Measurements from ENCODE around the gene SEMA3F. TPM values are rescaled to one million over a fixed set of nuclear protein-coding genes. Genes with fewer than 3 reads are reported as not detected.
A peak's percentile ranks its signal among the peaks of the same experiment; 100 is the strongest.

The SEMA3F gene
- total RNA-seq: 1.1 TPM

GRCh38 chr3:50154840-50155490, at the start of gene SEMA3F:
Gene SEMA3F, plus strand, starts transcription at chr3:50155324. Its CDS starts 4,299 bp downstream, at chr3:50159623.
- DNase-seq (ENCODE audit: low read depth in 2 of 3, low spot score in 2 of 3): peak; percentile 53 to 74 (median 73)

DNA sequence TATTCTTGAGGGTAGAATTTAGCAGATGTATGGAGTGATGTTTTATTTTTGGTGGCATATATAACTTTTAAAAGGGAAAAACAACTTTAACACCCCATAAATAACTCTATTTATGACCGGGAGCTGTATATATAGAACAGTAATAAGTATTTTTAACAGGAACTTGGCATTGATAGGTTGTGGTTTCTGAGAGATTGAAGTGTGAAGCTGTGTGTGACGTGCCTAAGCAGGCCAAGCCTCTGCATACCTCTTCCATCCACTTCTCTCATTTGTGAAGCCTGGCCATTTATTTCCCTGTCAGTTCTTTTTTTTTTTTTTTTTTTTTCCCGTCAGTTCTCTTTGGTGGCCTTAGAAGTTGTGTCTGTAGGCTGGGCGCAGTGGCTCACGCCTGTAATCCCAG, 43.4 kb upstream of the SEMA3F start:
- DNase-seq (ENCODE audit: low read depth in 2 of 3, low spot score in 2 of 3): no peak

- DNase-seq (ENCODE audit: low read depth in 2 of 3, low spot score in 2 of 3): no peak
These were observed 42.7 kb upstream of the SEMA3F start for GRCh38 chr3:50112462-50112861.

DNA sequence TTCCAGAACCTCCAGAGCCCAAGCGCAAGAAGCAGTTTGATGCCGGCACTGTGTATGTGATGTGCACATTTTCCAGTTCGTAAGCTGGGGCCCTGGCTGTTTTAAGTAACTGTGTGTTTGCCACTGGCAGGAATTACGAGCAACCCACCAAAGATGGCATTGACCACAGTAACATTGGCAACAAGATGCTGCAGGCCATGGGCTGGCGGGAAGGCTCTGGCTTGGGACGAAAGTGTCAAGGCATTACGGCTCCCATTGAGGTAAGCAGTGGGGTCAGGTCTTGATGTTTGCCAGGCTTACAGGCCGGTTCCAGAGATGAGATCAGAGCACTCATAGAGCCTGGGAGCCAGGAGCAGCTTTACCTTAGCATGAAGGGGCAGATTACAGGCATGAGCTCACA, 38.0 kb upstream of the SEMA3F start:
- no peak for DNase-seq (ENCODE audit: low read depth in 2 of 3, low spot score in 2 of 3)

- no peak for DNase-seq (ENCODE audit: low read depth in 2 of 3, low spot score in 2 of 3)
These were observed 36.9 kb upstream of the SEMA3F start for GRCh38 chr3:50118237-50118636.

- no peak for DNase-seq (ENCODE audit: low read depth in 2 of 3, low spot score in 2 of 3)
These were observed 35.3 kb upstream of the SEMA3F start for GRCh38 chr3:50119786-50120185.

DNA sequence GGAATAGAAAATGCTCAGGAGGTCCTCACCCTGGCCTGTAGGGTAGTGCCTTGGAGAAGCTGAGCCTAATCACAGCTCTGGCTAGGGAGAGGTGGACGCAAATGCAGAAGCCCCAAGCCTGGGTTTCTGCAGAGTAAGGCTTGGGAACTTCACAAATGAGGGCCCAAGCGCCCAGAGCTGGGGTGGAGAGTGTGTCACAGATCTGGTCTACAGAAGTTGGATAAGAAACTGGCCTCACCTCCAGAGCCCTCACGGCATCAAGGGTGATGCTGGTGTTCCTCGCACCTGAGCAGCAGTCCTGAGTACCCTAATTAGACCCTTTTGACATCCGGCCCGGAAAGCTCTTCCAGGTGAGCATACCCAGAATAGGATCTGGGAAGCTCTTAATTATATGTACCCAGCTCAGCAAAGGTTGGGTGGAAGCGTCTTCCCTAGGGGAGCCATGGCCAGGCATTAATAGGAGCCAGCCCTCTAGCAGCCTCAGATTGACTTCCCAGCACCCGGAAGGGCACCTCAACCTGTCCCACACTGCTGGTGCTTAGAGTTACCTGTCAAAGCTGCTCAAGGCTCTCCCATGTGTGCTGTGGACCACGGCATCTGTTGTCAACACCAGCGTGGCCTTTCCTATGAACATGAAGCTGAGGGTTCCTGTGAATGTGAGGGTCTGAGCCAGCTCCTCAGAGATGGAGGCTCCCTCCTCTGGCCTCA, 34.6 kb upstream of the SEMA3F start:
- no peak for DNase-seq (ENCODE audit: low read depth in 2 of 3, low spot score in 2 of 3)

- DNase-seq (ENCODE audit: low read depth in 2 of 3, low spot score in 2 of 3): peak; percentile 59 to 80 (median 78)
These were observed 33.8 kb upstream of the SEMA3F start for GRCh38 chr3:50121072-50122032.

- no peak for DNase-seq (ENCODE audit: low read depth in 2 of 3, low spot score in 2 of 3)
These were observed 33.1 kb upstream of the SEMA3F start for GRCh38 chr3:50122071-50122470.

DNA sequence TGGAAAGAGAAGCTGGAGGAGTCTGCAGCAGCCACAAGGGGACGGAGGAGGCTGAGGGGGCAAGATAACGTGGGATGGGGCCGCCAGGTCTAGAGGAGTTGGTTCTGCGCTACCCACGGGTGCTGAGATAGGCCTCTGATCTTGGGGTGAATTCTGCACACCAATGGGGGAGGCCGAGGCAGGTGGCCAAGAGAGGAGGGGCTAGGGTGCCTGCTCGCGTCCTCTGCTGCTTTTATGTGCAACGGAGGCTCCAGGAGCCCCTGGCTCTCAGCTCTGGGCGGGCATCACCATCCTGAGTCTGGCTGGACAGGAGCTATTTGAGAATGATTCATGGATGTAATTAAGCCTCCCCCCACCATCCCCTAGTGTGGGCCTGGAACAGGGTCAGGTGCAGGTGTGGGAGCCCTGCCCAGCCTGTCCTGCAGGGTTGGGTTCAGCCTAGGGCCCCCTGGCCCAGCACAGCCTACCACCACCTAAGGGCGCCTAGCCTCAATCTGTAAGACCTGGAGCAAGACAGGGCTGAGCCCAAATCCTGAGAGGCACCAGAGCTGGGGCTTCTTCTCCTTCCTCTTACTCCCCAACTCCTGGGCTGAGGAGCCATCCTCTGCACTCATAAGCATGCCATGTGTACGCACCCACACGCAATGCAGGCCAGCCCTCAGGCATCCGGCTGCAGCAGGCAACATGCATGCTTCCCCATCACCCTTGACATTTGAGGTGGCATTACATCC, 32.3 kb upstream of the SEMA3F start:
- DNase-seq (ENCODE audit: low read depth in 2 of 3, low spot score in 2 of 3): no peak

DNA sequence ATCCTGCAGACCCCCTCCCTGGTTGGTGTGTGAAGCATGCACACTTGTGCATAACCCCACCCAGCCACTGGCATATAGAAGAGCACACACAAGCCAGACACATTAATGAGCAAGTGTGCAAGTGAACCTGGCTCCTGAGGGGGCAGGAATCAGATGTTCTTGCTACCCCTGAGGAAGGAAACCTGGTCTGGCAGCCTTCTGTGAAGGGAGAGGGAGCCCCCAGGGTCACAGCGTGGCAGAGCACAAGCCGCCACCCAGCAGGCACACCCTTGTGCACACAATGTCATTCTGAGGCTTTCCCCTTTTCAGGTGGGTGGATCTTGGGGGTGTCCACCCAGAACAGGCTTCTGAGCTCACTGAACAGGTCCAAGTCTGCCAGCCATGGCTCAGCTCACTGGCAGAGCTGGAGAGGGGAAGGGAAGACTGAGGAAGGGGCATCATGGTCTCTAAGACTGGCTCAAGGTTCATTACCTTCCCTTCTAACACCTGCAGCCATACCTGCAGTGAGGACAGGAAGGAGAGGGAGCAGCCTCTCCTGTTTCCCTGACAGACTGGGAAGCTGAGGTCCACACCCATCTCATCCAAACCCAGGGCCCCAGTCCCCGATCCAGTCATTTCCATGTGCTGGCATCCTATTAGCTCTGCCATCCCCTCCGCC, 31.6 kb upstream of the SEMA3F start:
- DNase-seq (ENCODE audit: low read depth in 2 of 3, low spot score in 2 of 3): peak in 1 of 3 donors; percentile 34

- DNase-seq (ENCODE audit: low read depth in 2 of 3, low spot score in 2 of 3): no peak
These were observed 30.9 kb upstream of the SEMA3F start for GRCh38 chr3:50124052-50124799.

DNA sequence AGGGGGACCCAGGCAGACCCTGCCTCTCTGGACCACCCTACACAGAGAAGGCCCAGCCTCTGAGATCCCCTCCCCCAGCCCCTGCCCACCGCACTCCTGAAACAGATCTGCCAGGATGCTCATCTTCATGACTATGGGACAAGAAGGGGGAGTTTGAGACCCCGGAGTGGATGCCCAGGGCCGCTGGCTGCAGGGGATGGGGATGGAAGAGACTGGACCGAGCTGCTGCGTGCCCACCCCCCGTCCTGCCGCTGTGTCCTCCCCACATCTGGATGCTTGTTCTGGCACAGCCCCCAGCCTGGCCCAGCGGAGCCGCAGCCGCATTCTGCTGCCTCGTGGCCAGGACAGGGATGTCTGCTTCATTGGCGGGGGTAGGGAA, 30.3 kb upstream of the SEMA3F start:
- no peak for DNase-seq (ENCODE audit: low read depth in 2 of 3, low spot score in 2 of 3)

- no peak for DNase-seq (ENCODE audit: low read depth in 2 of 3, low spot score in 2 of 3)
These were observed 29.4 kb upstream of the SEMA3F start for GRCh38 chr3:50125541-50126286.

DNA sequence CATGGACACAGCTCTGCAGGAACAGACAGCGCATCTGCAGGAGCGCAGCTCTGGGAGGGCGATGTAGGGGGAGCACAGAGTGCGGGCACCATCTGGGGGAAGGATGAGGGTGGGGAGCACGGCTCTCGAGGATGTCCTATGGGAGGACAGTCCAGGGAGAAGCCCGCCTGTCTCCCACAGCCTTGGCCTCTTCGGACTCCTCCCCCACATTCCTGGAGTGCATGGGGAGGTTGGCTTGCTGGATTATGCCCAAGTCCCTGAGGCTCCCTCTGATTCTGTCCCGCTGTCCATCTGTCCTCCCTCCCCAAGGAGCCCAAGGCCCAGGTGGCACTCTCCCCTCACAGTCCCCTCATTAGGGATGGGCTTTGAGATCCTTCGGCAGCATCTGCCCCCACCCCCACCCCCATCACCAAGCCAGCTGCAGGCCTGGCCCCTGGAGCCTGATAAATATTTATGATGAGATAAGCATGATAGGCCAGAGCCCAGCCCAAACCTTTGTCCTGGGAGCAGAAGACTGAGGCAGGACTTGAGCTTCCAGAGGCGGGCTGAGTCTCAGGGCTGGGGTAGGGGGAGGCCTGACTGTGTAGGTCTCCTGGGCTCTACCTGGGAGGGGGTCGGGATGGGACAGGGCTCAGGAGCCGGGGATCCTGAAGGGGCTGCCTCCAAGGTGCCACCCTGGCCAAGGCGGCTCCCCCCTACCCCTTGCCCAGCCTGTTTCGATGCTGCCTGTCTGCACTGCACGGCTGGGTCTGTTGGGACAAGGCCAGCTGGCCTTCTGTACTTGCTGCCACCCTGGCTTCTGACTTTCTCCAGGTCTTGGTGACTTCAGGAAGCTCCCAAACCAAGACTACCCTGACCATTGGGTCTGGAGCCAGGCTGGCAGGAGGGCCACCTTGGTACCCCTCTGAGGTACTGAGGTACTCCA, 28.6 kb upstream of the SEMA3F start:
- DNase-seq (ENCODE audit: low read depth in 2 of 3, low spot score in 2 of 3): no peak

DNA sequence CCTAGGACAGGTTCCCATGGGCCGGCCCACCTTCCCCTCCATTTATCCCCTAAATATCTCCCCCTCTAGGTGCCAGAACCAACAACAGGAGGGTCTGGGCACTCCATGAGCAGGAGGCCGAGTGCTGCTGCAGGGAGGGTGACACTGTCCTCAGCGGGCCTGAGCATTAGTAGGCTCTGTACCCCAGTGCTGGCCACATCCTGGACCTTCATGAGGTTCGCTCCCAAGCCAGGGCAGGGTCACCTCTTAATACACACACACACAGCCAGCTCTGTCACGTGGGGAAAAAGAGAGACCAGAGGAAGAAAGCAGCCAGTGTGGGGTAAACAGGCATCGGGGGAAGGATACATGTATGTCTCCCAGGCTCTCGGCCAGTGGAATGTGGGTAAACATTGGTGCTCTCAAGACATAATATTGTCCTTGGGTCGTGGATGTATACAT, 27.9 kb upstream of the SEMA3F start:
- no peak for DNase-seq (ENCODE audit: low read depth in 2 of 3, low spot score in 2 of 3)

- DNase-seq (ENCODE audit: low read depth in 2 of 3, low spot score in 2 of 3): no peak
These were observed 27.1 kb upstream of the SEMA3F start for GRCh38 chr3:50128001-50128400.

- DNase-seq (ENCODE audit: low read depth in 2 of 3, low spot score in 2 of 3): no peak
These were observed 24.7 kb upstream of the SEMA3F start for GRCh38 chr3:50130436-50130835.

Data from hematopoietic multipotent progenitor cell (in vitro differentiated cells).